K562 (cell line): ENCODE results near the gene RGL2. TPM values are rescaled to one million over a fixed set of nuclear protein-coding genes. Genes with fewer than 3 reads are reported as not detected.

ENCODE experiments used
- CLOCK ChIP-seq: fragments of 250-450 bp; sonication (Bioruptor Pico); IDR thresholded peaks from 2 replicates; pipeline ENCODE4 v1.4.0; 2020; ENCODE audit warnings: mild to moderate bottlenecking, moderate library complexity, borderline replicate concordance
- CREB1 ChIP-seq, 2 experiments: sonication (generic) in 1 of 2; formaldehyde crosslinking in 1 of 2; IDR thresholded peaks; 2 replicates each; pipeline versions ENCODE4 v1.6.1 to v1.8.0; 2012 to 2022; ENCODE audit warnings: inconsistent platforms in 1 of 2, mild to moderate bottlenecking in 1 of 2, missing genetic modification reagents in 1 of 2, moderate library complexity in 1 of 2
- EHMT2 ChIP-seq: fragments of 450-650 bp; IDR thresholded peaks from 2 replicates; pipeline ENCODE4 v1.6.1; 2018; ENCODE audit warnings: antibody characterized with exemption
- ELF1 ChIP-seq: fragments of 200-800 bp; sonication (Bioruptor generic); IDR thresholded peaks from 2 replicates; pipeline ENCODE4 v1.6.1; 2016; ENCODE audit warnings: missing genetic modification characterization, missing compliant biosample characterization
- GATA2 ChIP-seq: sonication (generic); formaldehyde crosslinking; IDR thresholded peaks from 2 replicates; pipeline ENCODE4 v1.4.0; 2020; ENCODE audit warnings: mild to moderate bottlenecking, missing genetic modification reagents
- HOMEZ ChIP-seq: fragments of 250-450 bp; sonication (Bioruptor Pico); IDR thresholded peaks from 2 replicates; pipeline ENCODE4 v1.4.0; 2020; ENCODE audit warnings: mild to moderate bottlenecking, moderate library complexity
- MAFK ChIP-seq: IDR thresholded peaks from 2 replicates; pipeline ENCODE4 v1.6.1; 2011; ENCODE audit warnings: low read length, improper control_type of control experiment
- NCOA6 ChIP-seq: fragments of 450-650 bp; IDR thresholded peaks from 2 replicates; pipeline ENCODE4 v1.6.1; 2017; ENCODE audit warnings: mild to moderate bottlenecking
- POLR3A ChIP-seq: IDR thresholded peaks from 2 replicates; pipeline ENCODE4 v1.6.1; 2011; ENCODE audit warnings: borderline replicate concordance, mild to moderate bottlenecking, moderate library complexity; ENCODE audit not compliant: insufficient read length, insufficient read depth; ENCODE audit errors: extremely low read depth
- PTRF ChIP-seq: fragments of 450-650 bp; IDR thresholded peaks from 2 replicates; pipeline ENCODE4 v1.6.1; 2016; ENCODE audit warnings: mild to moderate bottlenecking, missing genetic modification characterization, missing compliant biosample characterization
- RB1 ChIP-seq: fragments of 450-650 bp; IDR thresholded peaks from 2 replicates; pipeline ENCODE4 v1.6.1; 2017; ENCODE audit warnings: low read depth, mild to moderate bottlenecking
- RCOR1 ChIP-seq, 2 experiments: IDR thresholded peaks; 2 replicates each; pipeline ENCODE4 v1.6.1; 2012; ENCODE audit warnings: low read depth in 2 of 2, low read length in 2 of 2, borderline replicate concordance in 1 of 2, improper control_type of control experiment in 1 of 2
- SETDB1 ChIP-seq: IDR thresholded peaks from one replicate; pipeline ENCODE4 v1.6.1; 2012; ENCODE audit warnings: low read length, control low read depth, inconsistent platforms
- THRB ChIP-seq: fragments of 450-650 bp; formaldehyde crosslinking; conservative IDR thresholded peaks from 2 replicates; pipeline ENCODE4 v1.4.0; 2022; ENCODE audit warnings: mild to moderate bottlenecking, missing genetic modification characterization
- TSC22D4 ChIP-seq: fragments of 450-650 bp; IDR thresholded peaks from 2 replicates; pipeline ENCODE4 v1.6.1; 2016; ENCODE audit warnings: missing genetic modification characterization, missing biosample characterization, control low read depth
- USF2 ChIP-seq: sonication (generic); formaldehyde crosslinking; IDR thresholded peaks from 2 replicates; pipeline ENCODE4 v1.5.0; 2020; ENCODE audit warnings: missing genetic modification reagents
- YBX1 ChIP-seq: fragments of 450-650 bp; IDR thresholded peaks from 2 replicates; pipeline ENCODE4 v1.7.1; 2016; ENCODE audit warnings: mild to moderate bottlenecking
- ZFPM2 ChIP-seq: fragments of 250-450 bp; sonication (Bioruptor Pico); IDR thresholded peaks from 2 replicates; pipeline ENCODE4 v1.5.1; 2022; ENCODE audit warnings: mild to moderate bottlenecking
- ZNF12 ChIP-seq: sonication (generic); formaldehyde crosslinking; IDR thresholded peaks from 2 replicates; pipeline ENCODE4 v1.4.0; 2020; ENCODE audit warnings: mild to moderate bottlenecking, missing genetic modification reagents
- ZNF174 ChIP-seq: fragments of 250-450 bp; sonication (Bioruptor Pico); IDR thresholded peaks from 2 replicates; pipeline ENCODE4 v1.4.0; 2020; ENCODE audit warnings: mild to moderate bottlenecking
- ZNF354B ChIP-seq: fragments of 250-450 bp; sonication (Bioruptor Pico); IDR thresholded peaks from 2 replicates; pipeline ENCODE4 v1.4.0; 2020
- ZNF76 ChIP-seq: fragments of 250-450 bp; sonication (Bioruptor Pico); IDR thresholded peaks from 2 replicates; pipeline ENCODE4 v1.4.0; 2020; ENCODE audit warnings: mild to moderate bottlenecking, moderate library complexity, borderline replicate concordance
- polyA plus RNA-seq, 8 experiments: library from polyadenylated mRNA; depleted of rRNA in 4 of 8; stranded (reverse) in 5 of 8; unstranded in 3 of 8; fragments of >200 nt; fragmentation: Nextera tagmentation in 2 of 8; fragmentation: Illumina TruSeq in 1 of 8; extraction: Ambion mirVana in 2 of 8; extraction: Trizol in 1 of 8; gene quantifications; 2 replicates each; pipeline versions ENCODE4 v1.2.1 to v1.2.3, GENCODE V29; 2011 to 2014; ENCODE audit warnings: inconsistent platforms in 1 of 8, missing spikeins in 1 of 8
- total RNA-seq, 7 experiments: library from RNA; depleted of rRNA in 6 of 7; stranded (reverse); fragments of >200 nt in 6 of 7; fragmentation: Illumina TruSeq in 2 of 7; extraction: Trizol in 2 of 7; gene quantifications; 2 replicates each; pipeline versions ENCODE4 v1.2.1 to v1.2.3, GENCODE V29; 2011 to 2021; ENCODE audit warnings: low replicate concordance in 1 of 7

RGL2 gene
- total and polyA plus RNA-seq, 9 of the 15 experiments (the other 6 are each of a cell fraction or from before 2014, with no cell fraction given) = 1.8 to 57.1 (median 19.5) TPM

- TF ChIP-seq YBX1 = no peak
- TF ChIP-seq CREB1 (IDR thresholded peaks at IDR 0.05) = no peak
- TF ChIP-seq CREB1 (CRISPR knock-in tag; IDR thresholded peaks at IDR 0.05) = peak; percentile 48; the same call in 1 of the 2 replicates
- TF ChIP-seq THRB (CRISPR knock-in tag) = no peak; the same call in 1 of the 2 replicates
- no peak for TF ChIP-seq TSC22D4
- TF ChIP-seq RCOR1 (IDR thresholded peaks at IDR 0.05; ENCODE audit: borderline replicate concordance in 1 of 2, low read depth in 2 of 2, low read length in 2 of 2) = 0 out of 4 replicates have a peak, but pooled peaks of 1 of the 2 experiments have one; percentile 26
- TF ChIP-seq EHMT2 = no peak
- TF ChIP-seq GATA2 = peak; percentile 20; the same call in 1 of the 2 replicates
- no peak for TF ChIP-seq ZNF174
- TF ChIP-seq PTRF (tag) = no peak
- no peak for TF ChIP-seq ELF1 (tag)
- TF ChIP-seq ZNF76 (CRISPR knock-in tag) = no peak
- no peak for TF ChIP-seq ZNF354B
- no peak for TF ChIP-seq CLOCK (CRISPR knock-in tag)
- no peak for TF ChIP-seq ZNF12 (CRISPR knock-in tag)
- TF ChIP-seq MAFK = no peak
- no peak for TF ChIP-seq ZFPM2 (CRISPR knock-in tag)
- TF ChIP-seq POLR3A = no peak
- no peak for TF ChIP-seq NCOA6
- TF ChIP-seq HOMEZ = no peak
- TF ChIP-seq SETDB1 = no peak
- no peak for TF ChIP-seq USF2 (CRISPR knock-in tag)
- no peak for TF ChIP-seq RB1
These were observed 21.8 kb upstream of the RGL2 start (continued) for GRCh38 chr6:33320315-33321181.
